Hepatocyte (in vitro differentiated cells): Measurements from ENCODE around the gene HECTD1.

Experiments used
- EZH2 ChIP-seq: fragments of 200-600 bp; sonication (generic); IDR thresholded peaks from 2 replicates; pipeline ENCODE4 v1.6.1; 2016; ENCODE audit warnings: antibody characterized with exemption, mild to moderate bottlenecking, borderline replicate concordance
- EZH2phosphoT487 ChIP-seq: fragments of 200-600 bp; sonication (generic); IDR thresholded peaks from one replicate; pipeline ENCODE4 v1.6.1; 2018; ENCODE audit warnings: antibody characterized with exemption, mild to moderate bottlenecking, low read depth, moderate library complexity; ENCODE audit not compliant: unreplicated experiment, severe bottlenecking
- TF ChIP-seq, protein P1 (sequence below): fragments of 200-600 bp; sonication (generic); IDR thresholded peaks from 2 replicates; pipeline ENCODE4 v1.5.1; 2016; ENCODE audit warnings: antibody characterized with exemption, mild to moderate bottlenecking; ENCODE audit not compliant: poor library complexity

DNA sequence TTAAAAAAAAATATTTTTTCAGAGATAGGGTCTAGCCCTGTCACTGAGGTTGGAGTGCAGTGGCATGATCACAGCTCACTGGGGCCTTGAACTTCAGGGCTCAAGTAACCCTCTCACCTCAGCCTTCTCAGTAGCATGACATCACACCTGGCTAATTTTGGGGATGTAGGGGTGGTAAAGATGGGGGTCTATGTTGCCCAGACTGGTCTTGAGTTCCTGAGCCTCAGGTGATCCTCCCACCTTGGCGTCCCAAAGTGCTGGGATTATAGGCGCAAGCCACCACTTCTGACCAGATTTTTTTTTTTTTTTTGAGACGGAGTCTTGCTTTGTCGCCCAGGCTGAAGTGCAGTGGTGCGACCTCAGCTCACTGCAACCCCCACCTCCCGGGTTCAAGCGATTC lies 80.9 kb downstream of the HECTD1 start:
- TF ChIP-seq EZH2phosphoT487 (no peak), EZH2 (no peak)
- TF ChIP-seq, protein P1, sequence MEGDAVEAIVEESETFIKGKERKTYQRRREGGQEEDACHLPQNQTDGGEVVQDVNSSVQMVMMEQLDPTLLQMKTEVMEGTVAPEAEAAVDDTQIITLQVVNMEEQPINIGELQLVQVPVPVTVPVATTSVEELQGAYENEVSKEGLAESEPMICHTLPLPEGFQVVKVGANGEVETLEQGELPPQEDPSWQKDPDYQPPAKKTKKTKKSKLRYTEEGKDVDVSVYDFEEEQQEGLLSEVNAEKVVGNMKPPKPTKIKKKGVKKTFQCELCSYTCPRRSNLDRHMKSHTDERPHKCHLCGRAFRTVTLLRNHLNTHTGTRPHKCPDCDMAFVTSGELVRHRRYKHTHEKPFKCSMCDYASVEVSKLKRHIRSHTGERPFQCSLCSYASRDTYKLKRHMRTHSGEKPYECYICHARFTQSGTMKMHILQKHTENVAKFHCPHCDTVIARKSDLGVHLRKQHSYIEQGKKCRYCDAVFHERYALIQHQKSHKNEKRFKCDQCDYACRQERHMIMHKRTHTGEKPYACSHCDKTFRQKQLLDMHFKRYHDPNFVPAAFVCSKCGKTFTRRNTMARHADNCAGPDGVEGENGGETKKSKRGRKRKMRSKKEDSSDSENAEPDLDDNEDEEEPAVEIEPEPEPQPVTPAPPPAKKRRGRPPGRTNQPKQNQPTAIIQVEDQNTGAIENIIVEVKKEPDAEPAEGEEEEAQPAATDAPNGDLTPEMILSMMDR: no peak
